ENCODE results near the gene RIF1. TPM values are rescaled to one million over a fixed set of nuclear protein-coding genes. Genes with fewer than 3 reads are reported as not detected.

The RIF1 gene
- total RNA-seq, 1 donor from 2014 or later = 39.1 TPM

DNA sequence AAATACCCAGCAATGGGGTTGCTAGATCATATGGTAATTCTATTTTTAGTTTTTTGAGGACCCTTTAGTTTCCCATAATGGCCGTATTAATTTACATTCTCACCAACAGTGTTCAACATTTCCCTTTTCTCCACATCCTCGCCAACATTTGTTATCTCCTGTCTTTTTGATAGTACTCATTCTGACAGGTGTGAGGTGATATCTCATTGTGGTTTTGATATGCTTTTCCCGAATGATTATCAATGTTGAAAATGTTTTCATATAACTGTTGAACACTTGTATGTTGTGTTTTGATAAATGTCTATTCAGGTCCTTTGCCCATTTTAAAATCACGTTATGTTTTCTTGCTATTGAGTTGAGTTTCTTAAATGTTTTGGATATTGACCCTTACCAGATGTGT is 5.8 kb upstream of the RIF1 start:
- Histone ChIP-seq H3K36me3 (ENCODE audit: insufficient read depth, low read length) (no peaks in the 10 kb centered on the region), H3K9me3 (ENCODE audit: insufficient read depth, low read depth, low read length) (no peaks in the 10 kb centered on the region), H3K79me2 (ENCODE audit: insufficient read depth, low read length) (no peaks in the 10 kb centered on the region), H3K27me3 (ENCODE audit: insufficient read depth, low read length) (no peaks in the 10 kb centered on the region), H3K27ac (ENCODE audit: low read depth, low read length) (no peak overlapping the region), H3K4me2 (ENCODE audit: low read length) (no peak overlapping the region), H4K20me1 (ENCODE audit: insufficient read depth, low read length) (no peaks in the 10 kb centered on the region), H3K4me1 (ENCODE audit: insufficient read depth, low read length) (no peaks in the 10 kb centered on the region), H3K4me3 (ENCODE audit: insufficient read depth, low read depth, low read length) (no peak overlapping the region), H2AFZ (ENCODE audit: low read depth, low read length) (no peak overlapping the region), H3K9ac (ENCODE audit: low read length) (no peak overlapping the region)
- Mint-ChIP-seq H3K36me3 (ENCODE audit: low read depth, unreplicated experiment) (no peaks in the 10 kb centered on the region), H3K9me3 (ENCODE audit: unreplicated experiment) (no peaks in the 10 kb centered on the region), H3K4me1 (ENCODE audit: low read depth, unreplicated experiment) (no peaks in the 10 kb centered on the region), H3K27me3 (ENCODE audit: low read depth, unreplicated experiment) (no peaks in the 10 kb centered on the region), H3K27ac (ENCODE audit: unreplicated experiment) (no peak overlapping the region), H3K4me3 (ENCODE audit: unreplicated experiment) (no peak overlapping the region)
- TF ChIP-seq CTCF (IDR thresholded peaks at IDR 0.05; ENCODE audit: insufficient read depth, low read depth, low read length) = no peak
- TF ChIP-seq EZH2 (IDR thresholded peaks at IDR 0.05; ENCODE audit: insufficient read depth, low read length) = no peak
- FAIRE-seq (no peak), DNase-seq (ENCODE audit: low read depth) (no peak)

DNA sequence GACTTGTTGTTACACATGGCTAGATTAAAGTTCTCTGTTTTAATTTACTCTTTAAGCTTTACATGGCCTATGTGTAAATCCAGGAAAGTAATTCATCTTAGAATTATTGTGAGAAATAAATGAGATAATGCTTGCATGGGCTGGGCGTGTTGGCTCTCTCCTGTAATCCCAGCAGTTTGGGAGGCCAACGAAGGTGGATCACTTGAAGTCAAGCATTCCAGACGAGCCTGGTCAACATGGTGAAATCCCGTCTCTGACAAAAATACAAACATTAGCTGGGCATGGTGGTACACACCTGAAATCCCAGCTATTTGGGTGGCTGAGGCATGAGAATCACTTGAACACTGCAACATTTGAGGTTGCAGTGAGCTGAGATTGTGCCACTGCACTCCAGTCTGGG is 4.3 kb upstream of the RIF1 start:
- Histone ChIP-seq H3K27ac (ENCODE audit: low read depth, low read length) (no peak overlapping the region), H3K9me3 (ENCODE audit: insufficient read depth, low read depth, low read length) (no peaks in the 10 kb centered on the region), H3K4me3 (ENCODE audit: insufficient read depth, low read depth, low read length) (no peak overlapping the region), H3K4me1 (ENCODE audit: insufficient read depth, low read length) (no peaks in the 10 kb centered on the region), H3K27me3 (ENCODE audit: insufficient read depth, low read length) (no peaks in the 10 kb centered on the region), H2AFZ (ENCODE audit: low read depth, low read length) (no peak overlapping the region), H4K20me1 (ENCODE audit: insufficient read depth, low read length) (no peaks in the 10 kb centered on the region), H3K4me2 (ENCODE audit: low read length) (no peak overlapping the region), H3K79me2 (ENCODE audit: insufficient read depth, low read length) (peaks cover 7% of the 10 kb centered on the region), H3K9ac (ENCODE audit: low read length) (no peak overlapping the region), H3K36me3 (ENCODE audit: insufficient read depth, low read length) (no peaks in the 10 kb centered on the region)
- Mint-ChIP-seq H3K4me3 (ENCODE audit: unreplicated experiment) (no peak overlapping the region), H3K36me3 (ENCODE audit: low read depth, unreplicated experiment) (no peaks in the 10 kb centered on the region), H3K4me1 (ENCODE audit: low read depth, unreplicated experiment) (no peaks in the 10 kb centered on the region), H3K9me3 (ENCODE audit: unreplicated experiment) (no peaks in the 10 kb centered on the region), H3K27ac (ENCODE audit: unreplicated experiment) (no peak overlapping the region), H3K27me3 (ENCODE audit: low read depth, unreplicated experiment) (no peaks in the 10 kb centered on the region)
- no peak for TF ChIP-seq EZH2 (IDR thresholded peaks at IDR 0.05; ENCODE audit: insufficient read depth, low read length)
- TF ChIP-seq CTCF (IDR thresholded peaks at IDR 0.05; ENCODE audit: insufficient read depth, low read depth, low read length) = no peak
- no peak for FAIRE-seq
- no peak for DNase-seq (ENCODE audit: low read depth)

GRCh38 chr2:151407281-151407680 is 2.4 kb upstream of the RIF1 start:
- no peak overlapping the region for H3K4me2 ChIP-seq (ENCODE audit: low read length)
- H3K4me3 Mint-ChIP-seq (ENCODE audit: unreplicated experiment) = no peak overlapping the region
- no peaks in the 10 kb centered on the region for H3K27me3 Mint-ChIP-seq (ENCODE audit: low read depth, unreplicated experiment)
- TF ChIP-seq EZH2 (IDR thresholded peaks at IDR 0.05; ENCODE audit: insufficient read depth, low read length) (no peak), CTCF (IDR thresholded peaks at IDR 0.05; ENCODE audit: insufficient read depth, low read depth, low read length) (no peak)
- H3K27me3 ChIP-seq (ENCODE audit: insufficient read depth, low read length) = no peaks in the 10 kb centered on the region
- no peak overlapping the region for H3K4me3 ChIP-seq (ENCODE audit: insufficient read depth, low read depth, low read length)
- FAIRE-seq (no peak), DNase-seq (ENCODE audit: low read depth) (no peak)
- no peaks in the 10 kb centered on the region for H3K36me3 ChIP-seq (ENCODE audit: insufficient read depth, low read length)
- no peaks in the 10 kb centered on the region for H3K36me3 Mint-ChIP-seq (ENCODE audit: low read depth, unreplicated experiment)
- no peak overlapping the region for H3K27ac Mint-ChIP-seq (ENCODE audit: unreplicated experiment)
- peaks cover 2% of the 10 kb centered on the region for H4K20me1 ChIP-seq (ENCODE audit: insufficient read depth, low read length)
- H3K79me2 ChIP-seq (ENCODE audit: insufficient read depth, low read length) = peaks cover 26% of the 10 kb centered on the region
- no peak overlapping the region for H3K9ac ChIP-seq (ENCODE audit: low read length)
- no peaks in the 10 kb centered on the region for H3K4me1 Mint-ChIP-seq (ENCODE audit: low read depth, unreplicated experiment)
- no peak overlapping the region for H2AFZ ChIP-seq (ENCODE audit: low read depth, low read length)
- H3K9me3 ChIP-seq (ENCODE audit: insufficient read depth, low read depth, low read length) = no peaks in the 10 kb centered on the region
- H3K4me1 ChIP-seq (ENCODE audit: insufficient read depth, low read length) = no peaks in the 10 kb centered on the region
- H3K27ac ChIP-seq (ENCODE audit: low read depth, low read length) = no peak overlapping the region
- no peaks in the 10 kb centered on the region for H3K9me3 Mint-ChIP-seq (ENCODE audit: unreplicated experiment)
